ENCODE data around the gene RNF19B.

The RNF19B gene

DNA sequence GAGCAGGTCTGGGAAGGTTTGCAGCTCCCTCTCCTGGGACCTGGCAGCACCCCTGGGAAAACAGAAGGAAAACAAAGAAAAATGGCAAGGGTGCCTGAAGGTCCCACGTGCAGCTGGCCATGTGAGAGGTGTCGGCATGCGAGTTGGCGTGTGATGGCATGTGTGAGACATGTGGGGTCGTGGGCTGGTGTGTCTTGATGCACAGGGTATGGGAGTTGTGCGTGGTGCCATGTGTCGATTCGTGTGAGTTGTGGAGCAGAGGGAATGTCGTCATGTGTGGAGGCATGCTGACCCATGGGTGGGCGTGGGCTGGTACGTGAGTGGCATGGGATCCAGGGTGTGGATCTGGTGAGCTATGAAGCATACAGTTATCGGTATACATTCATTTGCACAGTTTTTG is 77.0 kb downstream of the RNF19B start:
- no peak for DNase-seq

- no peak for DNase-seq
These were observed 77.7 kb downstream of the RNF19B start for GRCh38 chr1:32886828-32887414.
